Measurements from ENCODE around the gene SNTG2. TPM values are rescaled to one million over a fixed set of nuclear protein-coding genes. Genes with fewer than 3 reads are reported as not detected.

The SNTG2 gene
- total RNA-seq, result 1 to 10 TPM in 2 of 4 donors, under 1 TPM in 1, not detected in 1; 0.73 to 1.7 (median 1.2) TPM
- under 1 TPM in 2 of 3 donors, not detected in 1; 0.26 to 0.29 TPM for polyA plus RNA-seq
- long read RNA-seq, donor 1, result 0 reads
- long read RNA-seq, donor 2, partial matches to known transcripts, result 0 of 2 reads
- long read RNA-seq, donor 2, other reads (novel, unspliced or antisense), result 2 of 2 reads

DNA sequence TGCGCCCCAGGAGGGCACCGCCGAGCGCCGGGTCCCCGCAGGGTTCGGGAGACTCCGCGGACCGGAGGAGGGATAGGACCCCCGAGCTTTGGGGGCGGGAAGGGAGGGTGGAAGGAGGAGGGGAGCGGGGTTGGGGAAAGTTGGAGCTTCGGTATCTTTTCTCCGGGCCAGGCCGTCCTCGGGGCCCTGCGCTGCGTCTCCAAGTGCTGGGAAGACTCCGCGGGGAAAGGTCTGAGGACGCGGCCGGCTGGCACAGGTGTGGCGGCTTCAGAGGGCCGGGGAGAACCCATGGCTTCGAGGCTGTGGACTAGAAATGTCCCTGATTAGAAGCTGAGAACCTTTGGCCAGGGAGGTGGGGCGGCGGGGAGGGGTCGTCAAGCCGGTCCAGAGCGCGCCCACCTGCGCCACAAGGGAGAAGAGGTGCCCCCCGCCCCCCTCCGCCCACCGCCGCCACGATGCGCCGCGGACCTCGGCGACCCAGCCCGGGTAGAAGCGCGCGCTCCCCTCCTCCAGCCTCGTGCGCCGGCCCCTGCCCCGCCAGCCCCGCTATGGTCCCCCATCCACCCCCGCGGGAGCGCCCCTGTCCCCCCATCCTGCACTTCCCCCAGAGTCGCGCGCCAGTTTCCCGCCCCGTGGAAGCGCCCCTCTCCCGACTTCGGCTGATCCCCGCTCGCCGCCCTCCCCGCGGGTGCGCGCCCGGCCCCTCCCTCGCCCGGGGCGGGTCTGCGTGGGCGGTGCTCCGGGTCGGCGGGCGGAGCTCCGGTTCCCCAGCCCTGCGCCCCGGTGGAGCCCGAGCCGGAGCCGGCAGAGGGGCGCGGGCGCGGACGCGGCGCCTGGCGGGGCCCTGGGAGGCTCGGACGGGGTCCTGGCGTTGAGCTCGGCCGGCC is at the start of gene SNTG2:
TSS of gene SNTG2 (plus strand) at position 770 of the 887 bp plus-strand sequence. CDS start 148 bp downstream, outside the sequence.
- no peaks in the 10 kb centered on the region for H3K9me3 ChIP-seq
- ATAC-seq (peak in 3 of 4 donors; percentile 44 to 53 (median 44)), DNase-seq (peak in 1 of 2 donors; percentile 56)
- no peaks in the 10 kb centered on the region for H3K4me1 ChIP-seq
- H3K27ac ChIP-seq, result no peak within 1 kb of the TSS
- H3K36me3 ChIP-seq (ENCODE audit: insufficient read depth in 1 of 2, low read depth in 1 of 2), result no peaks in the 10 kb centered on the region
- intact Hi-C loops (cut with DNase I), result loop anchor here in 1 of 2 donors (5.0 to 10.0 kb wide), 2 partner anchors 597 to 864 kb away; no protein-coding TSS in a partner anchor
- peak within 1 kb of the TSS; percentile 63 for H3K4me3 ChIP-seq
- H3K27me3 ChIP-seq (ENCODE audit: insufficient read depth in 3 of 3, low read length in 2 of 3), result peaks cover 6 to 72% (median 13%) of the 10 kb centered on the region in 3 donors
- TF ChIP-seq, protein P1, sequence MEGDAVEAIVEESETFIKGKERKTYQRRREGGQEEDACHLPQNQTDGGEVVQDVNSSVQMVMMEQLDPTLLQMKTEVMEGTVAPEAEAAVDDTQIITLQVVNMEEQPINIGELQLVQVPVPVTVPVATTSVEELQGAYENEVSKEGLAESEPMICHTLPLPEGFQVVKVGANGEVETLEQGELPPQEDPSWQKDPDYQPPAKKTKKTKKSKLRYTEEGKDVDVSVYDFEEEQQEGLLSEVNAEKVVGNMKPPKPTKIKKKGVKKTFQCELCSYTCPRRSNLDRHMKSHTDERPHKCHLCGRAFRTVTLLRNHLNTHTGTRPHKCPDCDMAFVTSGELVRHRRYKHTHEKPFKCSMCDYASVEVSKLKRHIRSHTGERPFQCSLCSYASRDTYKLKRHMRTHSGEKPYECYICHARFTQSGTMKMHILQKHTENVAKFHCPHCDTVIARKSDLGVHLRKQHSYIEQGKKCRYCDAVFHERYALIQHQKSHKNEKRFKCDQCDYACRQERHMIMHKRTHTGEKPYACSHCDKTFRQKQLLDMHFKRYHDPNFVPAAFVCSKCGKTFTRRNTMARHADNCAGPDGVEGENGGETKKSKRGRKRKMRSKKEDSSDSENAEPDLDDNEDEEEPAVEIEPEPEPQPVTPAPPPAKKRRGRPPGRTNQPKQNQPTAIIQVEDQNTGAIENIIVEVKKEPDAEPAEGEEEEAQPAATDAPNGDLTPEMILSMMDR (IDR thresholded peaks at IDR 0.05), result no peak
- WGBS, 3 donors, result 1% methylated on average over 45 to 100 of the region's 100 CpGs

DNA sequence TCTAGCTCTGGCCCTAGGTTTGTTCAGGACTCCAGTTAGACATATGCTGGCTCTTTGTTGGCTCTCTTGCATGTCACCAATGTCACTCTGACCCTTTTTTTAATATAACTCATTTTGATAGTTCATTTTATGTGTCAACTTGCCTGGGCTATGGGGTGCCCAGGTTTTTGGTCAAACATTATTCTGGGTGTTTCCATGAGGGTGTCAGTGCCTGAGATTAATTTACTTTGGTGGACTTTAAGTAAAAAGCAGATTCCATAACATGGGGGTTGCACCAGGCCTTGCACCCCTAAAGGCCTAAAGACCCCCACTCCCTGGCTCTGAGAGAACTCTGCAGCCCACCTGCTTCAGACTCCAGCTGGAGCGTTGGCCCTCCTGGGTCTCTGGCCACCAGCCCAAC is 48.1 kb upstream of the SNTG2 start:
- Histone ChIP-seq H3K27ac (no peak overlapping the region), H3K4me1 (no peaks in the 10 kb centered on the region), H3K36me3 (ENCODE audit: insufficient read depth in 1 of 2, low read depth in 1 of 2) (no peaks in the 10 kb centered on the region), H3K9me3 (peaks cover 5% of the 10 kb centered on the region), H3K27me3 (ENCODE audit: insufficient read depth in 3 of 3, low read length in 2 of 3) (peaks cover 0 to 6% (median 0%) of the 10 kb centered on the region in 3 donors), H3K4me3 (no peak overlapping the region)
- intact Hi-C loops (cut with DNase I), result no loop called here
- TF ChIP-seq, protein P1 (IDR thresholded peaks at IDR 0.05), result no peak
- no peak for DNase-seq
- 15 to 22% (median 15%) methylated on average over 1 of the region's 1 CpG for WGBS, 3 donors
- ATAC-seq, result no peak

DNA sequence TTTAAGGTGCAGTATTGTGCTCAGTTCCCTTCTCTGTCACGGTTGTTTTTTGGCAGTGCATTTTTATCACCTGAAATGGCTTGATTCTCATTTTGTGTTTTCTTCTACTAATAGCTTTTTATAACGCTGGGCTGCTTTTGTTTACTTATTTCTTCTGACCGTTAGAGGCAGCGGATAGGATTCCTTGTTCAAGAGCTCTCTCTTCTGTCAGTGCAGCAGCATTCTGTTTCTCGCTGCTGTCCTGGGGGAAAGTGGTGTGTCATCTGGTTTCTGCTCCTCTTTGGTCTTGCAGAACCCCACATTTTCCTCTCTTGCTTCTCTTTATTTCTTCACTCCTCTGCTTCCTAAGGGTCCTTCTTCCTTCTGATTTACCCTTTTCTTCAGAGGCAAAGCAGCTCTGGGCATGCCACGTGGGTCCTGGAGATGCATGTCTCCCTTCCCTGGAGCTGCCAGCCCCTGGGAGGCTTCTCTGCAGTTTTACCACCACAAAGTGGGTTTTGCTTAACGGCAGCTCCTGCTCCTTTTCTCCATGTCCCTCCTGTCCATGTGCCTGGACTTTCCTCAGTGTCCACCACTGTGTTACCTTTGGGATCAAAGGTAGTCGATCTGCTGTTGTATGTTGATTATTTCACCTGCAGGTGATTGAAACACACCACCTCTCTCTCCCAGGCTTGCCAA is 47.3 kb upstream of the SNTG2 start:
- DNase-seq, result no peak
- 32 to 37% (median 36%) methylated on average over 8 of the region's 8 CpGs for WGBS, 3 donors
- ATAC-seq, result no peak
- H3K36me3 ChIP-seq (ENCODE audit: insufficient read depth in 1 of 2, low read depth in 1 of 2), result no peaks in the 10 kb centered on the region
- no peak overlapping the region for H3K4me3 ChIP-seq
- intact Hi-C loops (cut with DNase I), result no loop called here
- H3K27ac ChIP-seq, result no peak overlapping the region
- peaks cover 5% of the 10 kb centered on the region for H3K9me3 ChIP-seq
- H3K27me3 ChIP-seq (ENCODE audit: insufficient read depth in 3 of 3, low read length in 2 of 3), result peaks cover 0 to 6% (median 0%) of the 10 kb centered on the region in 3 donors
- H3K4me1 ChIP-seq, result no peaks in the 10 kb centered on the region
- TF ChIP-seq, protein P1 (IDR thresholded peaks at IDR 0.05), result no peak

DNA sequence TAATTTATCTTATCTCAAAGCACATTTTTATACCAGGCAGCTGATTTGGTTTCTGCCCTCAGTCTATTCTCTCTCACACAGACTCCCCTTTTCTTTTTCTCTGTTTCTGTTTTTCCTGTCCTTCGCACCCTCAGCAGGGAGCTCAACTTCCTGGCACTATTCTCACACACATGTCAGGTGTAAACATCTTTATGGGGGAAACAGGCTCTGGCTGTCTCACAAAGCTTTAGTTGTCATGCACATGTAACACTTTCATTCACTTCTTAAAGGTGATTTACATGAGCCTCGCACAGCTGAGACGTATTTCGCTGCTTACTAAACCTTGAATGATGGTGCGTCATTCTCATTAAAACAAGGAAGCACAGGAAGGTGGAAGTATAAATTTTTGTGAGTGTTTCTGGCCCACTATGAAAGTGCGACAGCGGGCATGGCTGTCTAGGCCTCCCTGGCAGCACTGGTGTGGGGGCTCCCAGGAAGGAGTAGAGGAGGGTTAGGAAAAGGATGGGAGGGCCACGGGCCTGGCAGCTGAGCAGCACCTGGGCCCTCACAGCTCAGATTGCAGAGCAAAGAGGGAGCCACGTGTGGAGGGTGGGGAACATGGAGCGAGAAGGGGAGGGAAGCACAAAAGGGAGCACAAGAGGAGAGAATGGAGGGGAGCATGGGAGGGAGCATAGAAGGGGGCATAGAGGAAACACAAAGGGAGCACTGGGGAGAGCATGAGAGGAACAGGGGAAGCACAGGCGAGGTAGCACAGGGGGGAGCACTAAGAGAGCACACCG is 46.2 kb upstream of the SNTG2 start:
- peaks cover 0 to 6% (median 0%) of the 10 kb centered on the region in 3 donors for H3K27me3 ChIP-seq (ENCODE audit: insufficient read depth in 3 of 3, low read length in 2 of 3)
- no peaks in the 10 kb centered on the region for H3K4me1 ChIP-seq
- H3K9me3 ChIP-seq, result no peaks in the 10 kb centered on the region
- no peak overlapping the region for H3K4me3 ChIP-seq
- ATAC-seq (no peak), DNase-seq (no peak)
- 54 to 64% (median 60%) methylated on average over 12 of the region's 12 CpGs for WGBS, 3 donors
- no peak overlapping the region for H3K27ac ChIP-seq
- intact Hi-C loops (cut with DNase I), result no loop called here
- H3K36me3 ChIP-seq (ENCODE audit: insufficient read depth in 1 of 2, low read depth in 1 of 2), result no peaks in the 10 kb centered on the region
- TF ChIP-seq, protein P1 (IDR thresholded peaks at IDR 0.05), result no peak
